ENCODE measurements around the gene GPC5. TPM values are rescaled to one million over a fixed set of nuclear protein-coding genes. Genes with fewer than 3 reads are reported as not detected.
"Not testable (repeated sequence)": the region's sequence is repeated elsewhere in the genome, so short reads cannot be mapped to it uniquely, and the experiment has no call there.

The GPC5 gene
- total RNA-seq, 2 donors from 2014 or later = not detected

DNA sequence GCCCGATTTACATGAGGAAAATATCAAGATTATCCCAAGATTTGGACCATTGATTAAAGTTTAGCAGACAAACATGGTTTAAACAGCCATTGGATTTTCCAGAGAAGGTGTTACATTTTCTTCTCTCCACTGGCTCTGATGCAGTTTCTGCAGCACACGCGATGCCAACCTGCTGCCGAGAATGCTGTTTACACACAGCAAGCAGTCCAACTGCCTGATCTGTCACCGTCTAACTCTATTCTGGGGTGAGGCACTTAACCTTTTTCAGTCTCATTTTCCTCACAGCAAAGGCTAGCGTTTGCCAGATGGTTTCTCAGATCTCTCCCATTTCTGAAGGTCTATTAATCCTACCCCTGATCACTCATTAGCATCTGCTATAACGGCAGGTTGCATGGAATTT is 1064.7 kb downstream of the GPC5 start:
- Histone ChIP-seq H3K9me3 (no peaks in the 10 kb centered on the region), H3K27ac (no peak overlapping the region), H3K27me3 (no peaks in the 10 kb centered on the region), H3K4me3 (no peak overlapping the region), H3K36me3 (replicated peaks in 1 of 2; ENCODE audit: insufficient read depth in 1 of 2, low read depth in 2 of 2) (no peaks in the 10 kb centered on the region), H3K4me1 (no peaks in the 10 kb centered on the region)
- ATAC-seq = no peak
- WGBS, 2 donors = 11 to 30% methylated on average over 7 of the region's 7 CpGs
- intact Hi-C loops (cut with DNase I) = no loop called here
- DNase-seq = peak in 3 of 4 donors; percentile 57 to 66 (median 59)
- TF ChIP-seq POLR2A (IDR thresholded peaks at IDR 0.05) = no peak
- TF ChIP-seq, protein P1, sequence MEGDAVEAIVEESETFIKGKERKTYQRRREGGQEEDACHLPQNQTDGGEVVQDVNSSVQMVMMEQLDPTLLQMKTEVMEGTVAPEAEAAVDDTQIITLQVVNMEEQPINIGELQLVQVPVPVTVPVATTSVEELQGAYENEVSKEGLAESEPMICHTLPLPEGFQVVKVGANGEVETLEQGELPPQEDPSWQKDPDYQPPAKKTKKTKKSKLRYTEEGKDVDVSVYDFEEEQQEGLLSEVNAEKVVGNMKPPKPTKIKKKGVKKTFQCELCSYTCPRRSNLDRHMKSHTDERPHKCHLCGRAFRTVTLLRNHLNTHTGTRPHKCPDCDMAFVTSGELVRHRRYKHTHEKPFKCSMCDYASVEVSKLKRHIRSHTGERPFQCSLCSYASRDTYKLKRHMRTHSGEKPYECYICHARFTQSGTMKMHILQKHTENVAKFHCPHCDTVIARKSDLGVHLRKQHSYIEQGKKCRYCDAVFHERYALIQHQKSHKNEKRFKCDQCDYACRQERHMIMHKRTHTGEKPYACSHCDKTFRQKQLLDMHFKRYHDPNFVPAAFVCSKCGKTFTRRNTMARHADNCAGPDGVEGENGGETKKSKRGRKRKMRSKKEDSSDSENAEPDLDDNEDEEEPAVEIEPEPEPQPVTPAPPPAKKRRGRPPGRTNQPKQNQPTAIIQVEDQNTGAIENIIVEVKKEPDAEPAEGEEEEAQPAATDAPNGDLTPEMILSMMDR (IDR thresholded peaks at IDR 0.05) = no peak

DNA sequence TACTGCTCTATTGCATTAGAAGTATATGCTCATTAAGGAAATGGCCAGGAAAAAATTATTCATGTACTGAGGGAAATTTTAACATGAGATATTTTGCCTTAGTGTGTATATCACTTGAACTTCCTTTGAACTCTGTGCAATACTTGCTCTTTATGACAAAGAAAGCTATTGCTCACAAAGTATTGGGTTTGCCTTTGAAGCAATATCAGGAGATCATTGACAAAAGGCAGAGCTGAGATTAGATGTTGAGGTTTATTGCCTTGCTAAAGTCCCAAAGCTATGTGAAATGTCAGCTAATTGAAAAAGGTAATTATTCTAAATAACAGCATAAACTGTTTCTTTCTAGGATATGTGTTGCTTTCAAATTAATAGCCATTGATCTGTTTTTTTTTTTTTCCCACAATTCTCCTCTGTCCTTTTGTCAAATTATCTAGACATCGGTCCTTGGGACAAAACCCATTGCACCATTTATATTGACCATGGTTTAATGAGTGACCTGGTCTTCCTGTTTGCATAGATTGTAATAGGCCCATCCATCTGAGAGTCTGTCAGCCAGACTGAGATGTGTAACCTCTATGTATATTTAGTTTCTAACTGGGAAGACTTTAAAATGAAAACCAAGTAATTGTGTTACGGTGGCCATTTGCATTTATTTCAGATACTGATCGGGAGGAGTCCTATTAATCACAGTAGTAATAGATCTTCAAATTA is 1075.5 kb downstream of the GPC5 start:
- H3K27ac ChIP-seq = no peak overlapping the region
- WGBS, 2 donors = 28 to 35% methylated on average over 3 of the region's 3 CpGs
- intact Hi-C loops (cut with DNase I) = no loop called here
- no peaks in the 10 kb centered on the region for H3K27me3 ChIP-seq
- H3K4me3 ChIP-seq = no peak overlapping the region
- H3K9me3 ChIP-seq = no peaks in the 10 kb centered on the region
- TF ChIP-seq, protein P1 (IDR thresholded peaks at IDR 0.05) = no peak
- TF ChIP-seq POLR2A (IDR thresholded peaks at IDR 0.05) = no peak
- ATAC-seq = no peak
- H3K36me3 ChIP-seq (replicated peaks in 1 of 2; ENCODE audit: insufficient read depth in 1 of 2, low read depth in 2 of 2) = no peaks in the 10 kb centered on the region
- no peaks in the 10 kb centered on the region for H3K4me1 ChIP-seq
- no peak for DNase-seq

DNA sequence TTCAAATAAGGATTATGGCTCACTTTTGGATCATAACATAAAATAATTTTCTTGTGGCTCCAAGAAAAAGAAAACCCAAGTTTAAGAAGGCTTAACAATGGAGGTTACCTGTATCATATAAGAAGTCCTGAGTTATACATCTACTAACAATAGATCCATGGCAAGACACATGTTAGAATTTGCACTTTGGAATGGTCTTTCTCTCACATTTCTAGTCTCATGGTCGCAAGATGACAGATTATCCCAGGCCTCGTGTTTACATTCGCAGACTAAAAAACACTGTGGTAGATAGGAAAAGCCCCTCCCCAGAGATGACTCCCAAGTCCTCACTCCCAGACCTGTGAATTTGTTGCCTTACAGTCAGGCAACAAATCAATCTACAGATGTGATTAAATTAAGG is 1082.0 kb downstream of the GPC5 start:
- no peaks in the 10 kb centered on the region for H3K36me3 ChIP-seq (replicated peaks in 1 of 2; ENCODE audit: insufficient read depth in 1 of 2, low read depth in 2 of 2)
- no peaks in the 10 kb centered on the region for H3K9me3 ChIP-seq
- no peak for TF ChIP-seq POLR2A (IDR thresholded peaks at IDR 0.05)
- TF ChIP-seq, protein P1 (IDR thresholded peaks at IDR 0.05) = no peak
- intact Hi-C loops (cut with DNase I) = no loop called here
- H3K4me1 ChIP-seq = no peaks in the 10 kb centered on the region
- WGBS, 2 donors = 46 to 48% methylated on average over 3 of the region's 3 CpGs
- H3K27ac ChIP-seq = no peak overlapping the region
- ATAC-seq = no peak
- no peaks in the 10 kb centered on the region for H3K27me3 ChIP-seq
- no peak overlapping the region for H3K4me3 ChIP-seq
- no peak for DNase-seq

DNA sequence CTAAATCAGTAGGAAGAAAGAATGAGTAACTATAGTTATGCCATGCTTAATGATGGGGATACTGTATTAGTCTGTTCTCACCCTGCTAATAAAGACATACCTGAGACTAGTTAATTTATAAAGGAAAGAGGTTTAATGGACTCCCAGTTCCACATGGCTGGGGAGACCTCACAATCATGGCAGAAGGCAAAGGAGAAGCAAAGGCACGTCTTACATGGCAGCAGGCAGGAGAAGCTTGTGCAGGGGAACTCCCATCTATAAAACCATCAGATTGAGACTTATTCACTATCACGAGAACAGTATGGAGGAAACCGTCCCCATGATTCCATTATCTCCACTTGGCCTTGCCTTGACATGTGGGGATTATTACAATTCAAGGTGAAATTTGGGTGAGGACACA is 1084.4 kb downstream of the GPC5 start:
- H3K27ac ChIP-seq, ATAC-seq: not testable (repeated sequence)
- WGBS, 2 donors = 74% methylated on average over 3 of the region's 3 CpGs

DNA sequence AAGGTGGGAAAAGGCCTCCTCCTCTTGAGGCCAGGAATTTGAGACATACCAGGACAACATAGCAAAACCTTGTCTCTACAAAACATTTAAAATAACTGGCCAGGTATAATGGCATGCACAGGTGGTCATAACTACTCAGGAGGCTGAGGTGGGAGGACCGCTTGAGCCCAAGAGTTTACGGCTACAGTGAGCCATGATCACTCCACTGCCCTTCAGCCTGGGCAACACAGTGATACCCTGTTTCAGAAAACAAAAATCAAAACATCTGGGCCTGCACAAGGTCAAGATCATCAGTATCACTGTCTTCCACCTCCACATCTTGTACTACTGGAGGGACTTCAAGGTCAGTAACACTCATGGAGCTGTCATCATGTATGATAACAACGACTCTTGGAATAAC is 1085.5 kb downstream of the GPC5 start:
- intact Hi-C loops (cut with DNase I) = no loop called here
- WGBS, 2 donors = 71 to 73% methylated on average over 3 of the region's 3 CpGs
- ATAC-seq = no peak

More for the DNA sequence above, 1084.4 kb downstream of the GPC5 start:
- H3K4me1 ChIP-seq; H3K36me3 ChIP-seq (replicated peaks in 1 of 2; ENCODE audit: insufficient read depth in 1 of 2, low read depth in 2 of 2); H3K27me3 ChIP-seq; H3K9me3 ChIP-seq; DNase-seq; intact Hi-C loops (cut with DNase I); H3K4me3 ChIP-seq: not testable (repeated sequence)

More for the DNA sequence above, 1085.5 kb downstream of the GPC5 start:
- no peak overlapping the region for H3K27ac ChIP-seq
- no peaks in the 10 kb centered on the region for H3K36me3 ChIP-seq (replicated peaks in 1 of 2; ENCODE audit: insufficient read depth in 1 of 2, low read depth in 2 of 2)
- H3K4me1 ChIP-seq = no peaks in the 10 kb centered on the region
- no peak for DNase-seq
- H3K27me3 ChIP-seq = no peaks in the 10 kb centered on the region
- H3K9me3 ChIP-seq = no peaks in the 10 kb centered on the region
- H3K4me3 ChIP-seq = no peak overlapping the region
- TF ChIP-seq, protein P1 (IDR thresholded peaks at IDR 0.05) = no peak
- no peak for TF ChIP-seq POLR2A (IDR thresholded peaks at IDR 0.05)
